NCI-H748 (cell line): Measurements from ENCODE around the gene FAM78A.

Experiments
- DNase-seq: peaks from one replicate; lab custom pipeline; 2025; ENCODE audit not compliant: unreplicated experiment; lab: John Stamatoyannopoulos, UW

The FAM78A gene

DNA sequence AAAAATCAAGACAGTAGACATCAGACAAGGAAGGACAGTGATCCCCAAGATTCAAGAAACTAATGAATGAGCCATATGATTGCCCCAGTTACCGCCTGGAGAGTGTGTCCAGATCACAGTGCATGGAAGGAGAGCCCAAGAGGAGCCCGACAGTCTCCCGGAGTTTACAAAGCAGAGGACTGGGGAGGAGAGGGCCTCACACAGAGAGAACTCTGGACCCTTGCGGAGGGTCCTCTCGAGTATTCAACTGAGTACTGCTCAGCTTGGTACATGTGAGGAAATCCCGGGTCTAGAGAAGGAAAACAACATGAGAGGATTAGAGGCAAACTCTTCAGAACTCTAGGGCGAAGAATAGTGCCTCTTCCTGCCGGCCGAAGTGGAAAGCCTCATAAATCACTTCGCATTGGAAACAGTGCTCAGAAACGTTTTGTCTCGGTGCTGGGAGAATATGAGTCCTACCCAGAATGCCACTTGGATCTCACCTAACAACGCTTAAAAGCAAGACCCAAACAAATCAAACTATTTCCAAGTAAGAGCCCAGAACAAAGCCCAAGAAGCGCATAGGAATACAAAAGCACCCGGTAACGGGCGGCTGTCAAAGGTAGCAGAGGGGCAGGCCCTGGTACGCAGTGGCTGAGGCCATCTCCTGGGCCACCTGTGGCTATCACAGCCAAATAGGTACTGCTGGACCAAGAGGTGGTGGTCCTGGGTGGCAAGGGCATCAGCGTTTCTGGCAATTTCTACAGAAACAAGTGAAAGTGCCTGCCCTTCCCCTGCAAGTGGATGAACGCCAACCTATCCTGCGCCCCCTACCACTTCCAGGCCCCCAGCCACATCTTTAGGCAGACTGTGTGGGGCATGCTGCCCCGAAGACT is 36.0 kb downstream of the FAM78A start:
- DNase-seq: no peak

DNA sequence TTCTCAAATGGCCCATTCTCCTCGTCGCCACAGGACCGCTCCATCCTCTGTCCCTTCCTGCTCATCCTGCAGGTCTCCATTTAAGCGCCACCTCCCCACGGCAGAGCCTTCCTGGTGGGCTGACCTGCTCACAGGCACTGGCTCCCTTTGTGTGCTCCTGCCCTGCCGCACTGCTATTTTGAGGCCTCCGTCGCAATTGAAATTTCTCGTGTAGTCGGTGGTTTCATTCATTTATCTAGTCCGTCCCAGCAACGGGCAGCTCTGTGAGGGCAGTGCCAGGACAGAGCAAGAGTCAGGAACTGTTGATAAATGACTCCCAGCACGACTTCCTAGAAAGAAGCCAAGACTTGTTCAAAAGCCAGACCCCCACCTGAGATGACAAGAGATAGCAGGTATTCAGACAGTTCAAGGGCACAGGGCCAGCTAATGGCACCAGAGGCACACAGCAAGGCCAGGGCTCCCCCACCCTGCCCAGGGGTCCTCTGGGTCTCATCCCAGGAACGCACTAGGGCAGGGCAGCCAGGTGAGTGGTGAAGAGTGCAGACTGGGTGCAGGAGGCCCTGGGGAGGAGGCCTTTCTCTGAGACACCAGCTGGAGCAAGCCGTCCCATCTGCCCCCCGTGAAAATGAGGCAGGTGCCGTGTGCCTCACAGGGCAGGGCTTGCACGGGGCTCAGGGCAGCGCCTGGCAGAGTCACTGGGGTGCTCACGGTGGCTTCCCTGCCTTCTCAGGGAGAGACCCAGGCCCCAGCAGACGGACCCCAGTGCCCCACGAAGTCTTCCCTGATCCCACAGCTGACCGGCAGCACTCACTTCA is 36.9 kb downstream of the FAM78A start:
- no peak for DNase-seq

DNA sequence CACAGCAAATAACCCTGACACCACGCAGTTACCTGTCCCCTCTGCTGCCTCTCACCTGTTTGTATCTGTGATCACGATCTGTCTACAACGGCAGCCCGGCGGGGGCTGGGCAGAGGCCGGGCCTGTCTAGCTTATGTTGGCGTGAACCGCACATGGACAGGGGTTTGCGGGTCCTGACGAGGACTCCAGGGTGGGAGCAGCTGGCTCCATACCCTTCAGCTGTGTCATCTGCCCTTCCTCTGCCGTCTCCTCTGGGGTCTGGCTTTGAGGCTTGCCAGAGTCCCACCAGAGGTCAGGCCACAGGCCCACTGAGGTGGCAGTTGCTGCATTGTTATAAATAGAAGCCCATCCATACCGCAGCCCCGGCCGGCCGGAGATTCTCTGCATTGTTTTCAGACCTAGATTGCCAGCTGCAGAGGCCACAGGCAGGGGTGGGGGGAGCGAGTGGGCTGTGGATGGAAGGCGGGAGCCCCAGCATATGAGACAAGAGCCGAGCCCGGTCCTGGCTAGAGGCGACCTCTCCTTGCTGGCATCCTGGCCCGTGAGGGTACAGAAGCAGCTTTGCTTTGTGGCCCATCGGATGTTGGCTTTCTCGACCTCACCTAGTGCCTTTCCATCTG is 37.8 kb downstream of the FAM78A start:
- DNase-seq: peak; percentile 29

DNA sequence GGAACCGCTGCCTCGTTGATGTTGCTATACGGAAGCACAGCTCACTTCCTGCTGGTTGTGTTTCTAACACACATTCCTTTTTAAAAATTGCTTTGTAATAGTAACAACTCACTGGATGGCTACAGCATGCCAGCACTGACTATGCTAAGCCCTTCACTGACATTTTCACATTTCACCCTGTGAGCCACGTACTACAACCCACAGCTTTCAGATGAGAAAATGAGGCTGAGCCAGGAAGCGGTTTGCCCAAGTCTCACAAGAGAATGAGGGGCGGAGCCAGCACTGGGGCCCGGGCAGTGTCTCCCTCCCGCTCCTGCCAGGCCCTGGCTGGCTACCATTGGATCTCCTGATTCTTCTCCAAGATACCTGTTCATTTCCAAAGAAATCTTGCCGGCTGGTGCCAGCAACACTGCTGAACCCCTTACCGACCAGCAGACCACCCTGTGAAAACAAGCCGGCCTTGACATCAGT is 38.3 kb downstream of the FAM78A start:
- peak; percentile 40 for DNase-seq

DNA sequence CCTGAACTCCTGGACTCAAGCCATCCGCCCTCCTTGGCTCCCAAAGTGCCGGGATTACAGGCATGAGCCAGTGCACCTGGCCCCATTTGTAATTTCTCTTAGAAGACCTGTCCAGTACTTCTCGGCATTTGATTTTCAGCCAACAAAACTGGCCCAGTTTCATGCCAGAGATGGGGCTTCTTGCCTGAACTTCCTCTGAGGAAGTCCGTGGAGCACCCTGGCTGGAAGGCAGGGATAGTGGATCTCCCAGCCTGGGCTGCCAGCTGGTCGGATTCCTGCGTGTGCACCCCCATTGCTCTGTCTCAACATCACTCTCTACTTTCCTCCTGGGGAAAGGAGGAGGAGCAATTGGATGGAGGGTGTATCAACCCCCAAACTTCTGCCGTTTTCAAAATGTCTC is 39.0 kb downstream of the FAM78A start:
- no peak for DNase-seq

GRCh38 chr9:131236761-131237160 is 39.5 kb downstream of the FAM78A start:
- no peak for DNase-seq

DNA sequence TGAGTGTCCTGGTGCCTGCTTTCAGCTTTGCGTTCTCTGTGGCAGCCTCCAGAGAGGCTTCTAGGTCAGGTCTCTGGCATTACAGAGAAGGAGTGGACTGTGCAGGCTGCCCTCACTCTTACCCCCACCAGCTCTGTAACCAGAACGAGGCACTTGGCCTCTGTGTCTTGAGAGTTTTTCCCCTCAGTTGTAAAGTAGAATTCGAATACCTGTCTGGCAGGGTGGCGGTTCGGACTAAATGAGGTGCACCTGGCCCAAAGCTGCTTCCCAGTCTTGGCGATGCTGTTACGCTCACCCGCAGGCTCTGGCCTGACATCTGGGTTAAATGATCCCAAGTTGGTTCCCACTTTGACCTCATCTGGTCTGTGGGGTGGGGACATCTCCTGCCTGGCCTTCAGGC is 40.1 kb downstream of the FAM78A start:
- no peak for DNase-seq

- no peak for DNase-seq
Observed at GRCh38 chr9:131235480-131235851, 40.8 kb downstream of the FAM78A start.

DNA sequence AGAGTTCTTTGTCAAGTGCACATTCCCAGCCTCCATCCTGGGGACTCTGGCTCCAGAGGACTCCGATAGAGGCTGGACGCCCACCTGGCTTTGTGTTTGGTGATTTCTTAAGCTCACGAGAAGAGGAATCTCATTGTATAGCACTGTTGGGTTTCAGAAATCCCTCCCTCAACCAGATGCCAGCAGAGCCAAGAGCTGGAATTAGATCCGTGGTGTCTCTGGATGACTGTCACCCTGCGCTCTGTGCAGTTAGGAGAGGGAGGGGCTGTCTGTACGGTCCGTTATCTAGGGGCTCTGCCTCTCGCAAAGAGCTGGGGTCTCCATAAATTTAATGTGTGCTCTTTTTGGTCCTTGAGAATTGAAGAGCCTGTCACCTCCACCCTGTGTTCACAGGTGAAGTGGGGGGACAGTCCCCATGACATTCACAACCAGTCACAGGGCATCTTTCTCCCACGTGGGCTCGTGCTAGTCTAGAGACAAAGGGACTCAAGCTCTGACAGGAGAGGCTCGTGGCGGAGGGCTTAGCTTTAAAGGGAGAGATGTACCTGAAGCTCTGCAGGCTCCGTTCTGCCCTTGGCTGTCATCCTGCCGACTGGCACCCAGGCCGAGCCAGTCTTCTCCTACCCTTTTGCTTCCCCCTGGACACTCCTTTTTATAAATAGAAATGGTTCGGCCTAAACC is 41.4 kb downstream of the FAM78A start:
- DNase-seq: no peak

- DNase-seq: no peak
Observed at GRCh38 chr9:131233995-131234394, 42.3 kb downstream of the FAM78A start.

GRCh38 chr9:131233556-131233955 is 42.8 kb downstream of the FAM78A start:
- no peak for DNase-seq

DNA sequence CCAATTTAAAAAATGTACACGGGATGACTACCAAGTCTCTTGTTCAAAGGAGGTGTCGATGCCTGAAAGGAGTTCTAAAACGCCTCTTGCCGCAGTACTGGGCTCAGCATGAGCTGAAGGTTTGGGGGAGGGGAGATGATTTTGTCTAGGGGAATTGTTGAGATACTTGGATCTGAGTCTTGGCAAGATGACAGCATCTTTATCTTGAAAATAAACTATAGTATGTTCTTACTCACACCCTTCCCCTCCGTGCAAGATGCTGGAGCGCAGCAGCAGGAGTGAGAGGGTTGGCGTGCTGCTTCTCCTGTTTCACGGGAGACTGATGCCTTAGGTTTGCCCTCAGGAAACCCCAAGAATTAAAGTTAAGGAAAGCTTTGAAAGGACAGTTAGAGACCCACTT is 47.3 kb downstream of the FAM78A start:
- DNase-seq: no peak

DNA sequence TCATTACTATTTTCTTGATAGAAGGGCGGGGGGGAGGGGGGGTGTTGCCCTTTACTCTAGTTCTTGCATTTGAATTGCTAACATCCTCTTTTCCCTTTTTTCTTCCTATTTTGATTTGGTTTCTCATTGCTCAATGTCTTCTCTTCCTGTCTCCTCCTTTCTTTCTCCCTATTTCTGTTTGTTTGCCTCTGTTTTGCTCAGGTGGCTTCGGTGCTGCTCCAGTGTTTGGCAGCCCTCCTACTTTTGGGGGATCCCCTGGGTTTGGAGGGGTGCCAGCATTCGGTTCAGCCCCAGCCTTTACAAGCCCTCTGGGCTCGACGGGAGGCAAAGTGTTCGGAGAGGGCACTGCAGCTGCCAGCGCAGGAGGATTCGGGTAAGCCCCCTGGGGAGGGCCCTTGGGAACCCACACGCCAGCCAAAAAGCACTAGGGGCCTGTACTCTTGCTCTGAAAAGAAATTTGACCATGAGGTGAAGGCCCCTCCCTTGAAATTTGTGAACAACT is 48.3 kb downstream of the FAM78A start:
- no peak for DNase-seq

DNA sequence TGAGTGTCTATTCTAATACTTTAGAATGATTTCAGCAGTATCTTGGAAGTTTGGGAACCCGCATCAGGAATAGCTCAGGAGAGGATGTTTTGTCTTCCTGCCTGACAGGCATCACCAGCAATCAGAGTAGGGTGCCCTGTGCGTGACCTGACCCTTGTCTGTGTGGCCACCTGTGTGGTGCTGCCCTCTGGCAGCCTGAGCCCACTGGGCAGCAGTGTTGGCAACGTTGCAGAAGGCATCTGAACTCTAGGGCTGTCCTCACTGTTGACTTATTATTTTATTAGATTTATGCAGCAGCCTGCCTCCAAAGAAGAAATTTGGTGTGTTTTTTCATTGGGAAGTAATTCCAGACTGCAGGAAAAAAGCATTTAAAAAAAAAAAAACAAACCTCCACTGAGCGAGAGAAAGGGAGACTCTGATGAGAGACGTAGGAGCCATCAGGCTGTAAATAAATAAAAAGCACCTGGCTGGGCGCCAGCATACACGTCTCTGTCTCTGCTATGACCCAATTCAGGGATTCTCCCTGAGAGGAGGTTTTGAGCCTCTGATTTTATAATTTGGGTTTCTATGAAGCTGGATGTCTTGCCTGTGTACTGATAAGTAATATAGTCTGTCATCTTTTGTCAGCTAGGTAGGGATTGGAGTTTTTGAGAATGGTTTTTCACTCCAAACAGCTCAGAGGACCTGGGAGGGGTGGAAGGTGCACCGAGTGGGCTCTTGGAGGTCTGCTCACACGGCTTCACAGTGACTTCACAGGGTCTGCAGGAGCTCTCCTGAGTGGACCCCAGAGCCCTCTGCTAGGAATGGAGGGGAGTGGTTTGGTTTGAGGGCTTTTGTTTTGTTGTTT is 49.0 kb downstream of the FAM78A start:
- DNase-seq: peak; percentile 38

GRCh38 chr9:131226226-131226625 is 50.1 kb downstream of the FAM78A start:
- DNase-seq: no peak

DNA sequence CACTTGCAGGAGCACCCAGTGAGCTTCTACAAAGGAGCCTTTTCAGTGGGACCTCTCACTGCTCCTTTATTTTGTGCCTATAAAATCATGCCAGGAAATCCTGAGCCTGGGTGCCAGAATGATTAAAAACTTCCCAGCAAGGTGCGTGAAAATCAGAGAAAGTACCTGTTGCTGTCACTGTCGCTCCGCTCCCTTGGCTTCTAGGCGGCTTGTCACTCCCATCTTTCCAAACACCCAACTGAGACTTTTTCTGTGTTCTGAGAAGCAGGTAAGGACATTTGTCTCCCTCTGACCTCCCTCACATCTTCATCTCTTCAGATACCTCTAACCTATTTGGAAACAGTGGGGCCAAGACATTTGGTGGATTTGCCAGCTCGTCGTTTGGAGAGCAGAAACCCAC is 53.9 kb downstream of the FAM78A start:
- no peak for DNase-seq

DNA sequence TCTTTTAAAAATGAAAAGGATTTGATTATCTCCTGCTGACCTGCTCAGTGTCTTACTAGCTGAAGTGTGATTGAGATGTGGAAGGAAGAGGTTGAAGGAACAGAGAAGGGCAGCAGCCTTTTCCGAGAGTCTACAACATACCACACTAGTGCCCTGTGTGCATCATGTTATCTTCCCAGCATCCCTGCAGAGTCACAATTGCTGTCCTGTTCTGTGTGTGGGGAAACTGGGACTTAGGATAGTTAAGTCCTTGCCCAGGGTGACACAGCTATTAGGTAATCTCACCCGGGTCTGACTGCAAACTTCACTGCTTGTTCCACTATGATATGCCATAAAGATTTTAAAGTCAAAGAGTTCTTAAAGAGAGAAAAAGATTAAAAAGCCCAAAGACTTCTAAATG is 55.8 kb downstream of the FAM78A start:
- no peak for DNase-seq

- DNase-seq: no peak
Observed at GRCh38 chr9:131218370-131218769, 57.9 kb downstream of the FAM78A start.

DNA sequence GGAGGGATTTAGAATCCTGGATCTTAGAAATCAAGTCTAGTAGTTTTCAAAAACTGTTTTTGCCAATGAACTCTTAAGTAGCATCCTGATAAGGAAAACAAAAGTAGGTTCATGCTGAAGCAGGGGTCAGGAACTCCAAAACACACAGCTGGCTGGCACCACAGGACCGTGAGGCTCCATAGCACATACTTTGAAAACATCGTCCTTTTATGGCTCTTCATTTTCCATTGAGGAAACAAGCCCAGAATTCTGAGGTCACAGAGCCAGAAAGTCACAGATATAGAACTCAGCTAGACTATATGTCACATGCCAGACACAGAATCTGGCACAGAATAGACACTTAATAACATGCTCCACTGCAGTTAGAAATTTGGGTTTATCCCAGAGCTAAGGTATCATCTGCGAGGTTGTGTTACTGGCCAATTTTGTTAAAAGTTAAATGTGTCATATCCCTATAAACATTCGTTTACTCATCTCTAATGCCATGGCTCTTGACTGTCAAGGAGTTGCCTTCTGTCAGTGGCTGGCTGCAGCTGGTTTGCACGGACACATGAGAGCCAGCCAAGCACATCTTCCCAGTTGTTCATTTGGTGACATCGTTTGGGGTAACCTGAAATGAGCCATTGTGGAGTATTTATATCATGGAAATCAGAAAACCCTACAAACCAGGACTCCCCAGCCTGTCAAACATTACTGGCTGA is 58.8 kb downstream of the FAM78A start:
- no peak for DNase-seq
